Heart left ventricle (tissue), 13 donors: Measurements from ENCODE around the gene TRMT2A.

Experiments
- CTCF ChIP-seq, 12 donors: fragments of 200-600 bp; sonication (generic) in 4 of 12; IDR thresholded peaks; one replicate each; pipeline versions ENCODE4 v1.5.0 to v1.8.0; 2018 to 2022; ENCODE audit warnings: antibody characterized with exemption in 12 of 12, mild to moderate bottlenecking in 5 of 12
- POLR2A ChIP-seq, 2 donors: fragments of 450-650 bp; IDR thresholded peaks; one replicate each; pipeline ENCODE4 v1.6.1; 2017; ENCODE audit warnings: antibody characterized with exemption in 2 of 2, mild to moderate bottlenecking in 2 of 2, moderate library complexity in 2 of 2
- donor health status: ischemic (EF 13 %, LVEDD 7.1; RV severe dilation, severe dysfunction).
- donor health status: DM: no; HTN: yes; CAD: no.
- donor health status: DM: no; HTN: no; CAD: no.
- donor health status: ischemic (EF 25% LVEDD 6.9; RV normal size, moderate dysfunction).
- donor health status: ischemic (EF 25% LVEDD 5.7; RV mildly dilated, moderate dysfunction).
- donor health status: ischemic (EF 35%, LVEDD 5.7; RV mildly dilated, moderate dysfunction).
- donor health status: nonischemic (EF 11% LVEDD 7.7; RV severe dilation, severe dysfunction).
- donor health status: DM: yes; HTN: yes; CAD: no.
- donor health status: PGD.
- donor health status: ischemic (EF 29% LVEDD 5.4; RV normal size, mild dysfunction).
- donor health status: nonischemic (EF 23%, LVEDD 6.1; RV moderate dilation, normal function).

GRCh38 chr22:20133930-20134549, 17.0 kb upstream of the TRMT2A start:
- TF ChIP-seq CTCF (IDR thresholded peaks at IDR 0.05) (no peak), POLR2A (IDR thresholded peaks at IDR 0.05) (no peak)
